M059J (cell line): Measurements from ENCODE around the gene AP3D1. TPM values are rescaled to one million over a fixed set of nuclear protein-coding genes. Genes with fewer than 3 reads are reported as not detected.

ENCODE experiments used
- total RNA-seq: library from RNA; depleted of rRNA; stranded (reverse); fragments of >200 nt; shearing (Covaris generic); gene quantifications from 2 replicates; pipeline ENCODE4 v1.2.3, GENCODE V29; 2014; rRNA removed

Gene AP3D1
- total RNA-seq, 1 experiment from 2014 or later = 93.3 TPM

Other genes with a start within 250 kb of the AP3D1 start
- 1.0 and 6.7 TPM in 2 replicates for gene ADAT3, start 246.2 kb downstream of the AP3D1 start, total RNA-seq
- 75.5 and 98.0 TPM in 2 replicates for gene SCAMP4, start 246.2 kb downstream of the AP3D1 start, total RNA-seq
- gene CSNK1G2, start 210.4 kb downstream of the AP3D1 start, total RNA-seq = 50.1 and 70.7 TPM in 2 replicates
- gene BTBD2, start 135.9 kb downstream of the AP3D1 start, total RNA-seq = 32.4 and 63.3 TPM in 2 replicates
- 60.0 and 80.9 TPM in 2 replicates for gene MKNK2, start 100.3 kb downstream of the AP3D1 start, total RNA-seq
- gene MOB3A, start 55.2 kb downstream of the AP3D1 start, total RNA-seq = 9.6 and 19.1 TPM in 2 replicates
- gene IZUMO4, start 54.7 kb downstream of the AP3D1 start, total RNA-seq = 0.15 TPM in 1 of 2 replicates, not detected in the other
- 4.1 and 11.0 TPM in 2 replicates for gene DOT1L, start 12.4 kb upstream of the AP3D1 start, total RNA-seq
- 75.4 and 79.5 TPM in 2 replicates for gene PLEKHJ1, start 84.8 kb upstream of the AP3D1 start, total RNA-seq
- gene SF3A2, start 85.3 kb upstream of the AP3D1 start, total RNA-seq = 36.9 and 44.0 TPM in 2 replicates
- 1.5 and 2.9 TPM in 2 replicates for gene AMH, start 97.8 kb upstream of the AP3D1 start, total RNA-seq
- gene JSRP1, start 104.9 kb upstream of the AP3D1 start, total RNA-seq = not detected in 2 replicates
- gene PEAK3, start 130.6 kb upstream of the AP3D1 start, total RNA-seq = not detected in 2 replicates
- not detected in 2 replicates for gene LINGO3, start 156.6 kb upstream of the AP3D1 start, total RNA-seq
- 275 and 327 TPM in 2 replicates for gene LSM7, start 177.0 kb upstream of the AP3D1 start, total RNA-seq
- gene SPPL2B, start 177.1 kb upstream of the AP3D1 start, total RNA-seq = 17.2 and 31.9 TPM in 2 replicates
- gene TMPRSS9, start 208.7 kb upstream of the AP3D1 start, total RNA-seq = not detected in 2 replicates